ENCODE data around the gene OR2AG1.

Gene OR2AG1

GRCh38 chr11:6755953-6756347, 26.9 kb upstream of the OR2AG1 start:
- TF ChIP-seq CTCF (IDR thresholded peaks at IDR 0.05) = no peak

- peak; percentile 72 for TF ChIP-seq CTCF (IDR thresholded peaks at IDR 0.05)
These were observed 25.4 kb upstream of the OR2AG1 start for GRCh38 chr11:6757373-6757967.

- TF ChIP-seq CTCF (IDR thresholded peaks at IDR 0.05) = no peak
These were observed 10.6 kb upstream of the OR2AG1 start, which contains the start of gene OR2AG2 for GRCh38 chr11:6771926-6772893. Gene OR2AG2, minus strand, starts transcription at chr11:6771976. Its CDS starts 3,019 bp downstream, at chr11:6768957.

GRCh38 chr11:6778518-6778917, 4.3 kb upstream of the OR2AG1 start:
- no peak for TF ChIP-seq CTCF (IDR thresholded peaks at IDR 0.05)

- TF ChIP-seq CTCF (IDR thresholded peaks at IDR 0.05) = no peak
These were observed 2.0 kb upstream of the OR2AG1 start for GRCh38 chr11:6780829-6781228.

GRCh38 chr11:6790546-6790945, 7.7 kb downstream of the OR2AG1 start:
- no peak for TF ChIP-seq CTCF (IDR thresholded peaks at IDR 0.05)

- no peak for TF ChIP-seq CTCF (IDR thresholded peaks at IDR 0.05)
These were observed 11.8 kb downstream of the OR2AG1 start for GRCh38 chr11:6794639-6795038.
